Tibial nerve (tissue), 4 donors: ENCODE measurements around the gene ZCCHC17. TPM values are rescaled to one million over a fixed set of nuclear protein-coding genes. Genes with fewer than 3 reads are reported as not detected.

Source experiments
- DNase-seq, 2 donors: peaks; one replicate each; pipeline ENCODE4 v3.0.0-alpha.2; 2019; ENCODE audit warnings: low spot score in 2 of 2
- H3K27ac ChIP-seq, 4 donors: fragments of 200-600 bp; sonication (generic) in 3 of 4; one replicate each; pipeline ENCODE4 v1.5.1; 2017 to 2019; ENCODE audit warnings: mild to moderate bottlenecking in 1 of 4
- H3K27me3 ChIP-seq, 2 donors: fragments of 200-600 bp; sonication (generic) in 1 of 2; one replicate each; pipeline versions ENCODE4 v1.5.1 to v1.6.0; 2017 to 2019
- H3K36me3 ChIP-seq, 3 donors: fragments of 200-600 bp; sonication (generic); one replicate each; pipeline ENCODE4 v1.5.1; 2018 to 2019
- H3K4me1 ChIP-seq, 4 donors: fragments of 200-600 bp; sonication (generic) in 3 of 4; one replicate each; pipeline ENCODE4 v1.5.1; 2017 to 2019
- H3K4me3 ChIP-seq, 4 donors: fragments of 200-600 bp; sonication (generic) in 3 of 4; one replicate each; pipeline ENCODE4 v1.5.1; 2017 to 2019; ENCODE audit warnings: mild to moderate bottlenecking in 1 of 4, moderate library complexity in 1 of 4
- H3K9me3 ChIP-seq, 4 donors: fragments of 200-600 bp; sonication (generic) in 3 of 4; one replicate each; pipeline ENCODE4 v1.5.1; 2017 to 2019
- EP300 ChIP-seq, 2 donors: sonication (generic); formaldehyde crosslinking; IDR thresholded peaks; one replicate each; pipeline ENCODE4 v1.6.1; 2017; ENCODE audit warnings: antibody characterized with exemption in 2 of 2, mild to moderate bottlenecking in 1 of 2
- POLR2A ChIP-seq, 2 donors: fragments of 450-650 bp; IDR thresholded peaks; one replicate each; pipeline ENCODE4 v1.6.1; 2017; ENCODE audit warnings: antibody characterized with exemption in 2 of 2, mild to moderate bottlenecking in 2 of 2, moderate library complexity in 2 of 2
- WGBS, 2 donors: methylation state at CpG; one replicate each; pipeline ENCODE4 v1.1.5; 2018; 5-methylcytosine and 5-hydroxymethylcytosine counted together
- total RNA-seq, 4 donors: library from RNA; depleted of rRNA; stranded (reverse); fragments of >200 nt; gene quantifications; one replicate each; pipeline ENCODE4 v1.1.0, GENCODE V29; 2016
- TF ChIP-seq, protein P1 (sequence below), 5 experiments: fragments of 200-600 bp in 3 of 5; fragments of 450-650 bp in 2 of 5; sonication (generic) in 3 of 5; IDR thresholded peaks; one replicate each; pipeline ENCODE4 v1.5.1; 2016 to 2019; ENCODE audit warnings: antibody characterized with exemption in 5 of 5, mild to moderate bottlenecking in 3 of 5, moderate library complexity in 2 of 5

Gene ZCCHC17
- total RNA-seq, 4 donors from 2014 or later: 14.9 to 30.4 (median 26.5) TPM

- peak overlapping the region; percentile 1 to 83 (median 40) for H3K27ac ChIP-seq
- H3K27me3 ChIP-seq: no peaks in the 10 kb centered on the region
- H3K4me3 ChIP-seq: no peak overlapping the region
- TF ChIP-seq POLR2A (IDR thresholded peaks at IDR 0.05) (no peak), EP300 (IDR thresholded peaks at IDR 0.05) (no peak)
- TF ChIP-seq, protein P1, sequence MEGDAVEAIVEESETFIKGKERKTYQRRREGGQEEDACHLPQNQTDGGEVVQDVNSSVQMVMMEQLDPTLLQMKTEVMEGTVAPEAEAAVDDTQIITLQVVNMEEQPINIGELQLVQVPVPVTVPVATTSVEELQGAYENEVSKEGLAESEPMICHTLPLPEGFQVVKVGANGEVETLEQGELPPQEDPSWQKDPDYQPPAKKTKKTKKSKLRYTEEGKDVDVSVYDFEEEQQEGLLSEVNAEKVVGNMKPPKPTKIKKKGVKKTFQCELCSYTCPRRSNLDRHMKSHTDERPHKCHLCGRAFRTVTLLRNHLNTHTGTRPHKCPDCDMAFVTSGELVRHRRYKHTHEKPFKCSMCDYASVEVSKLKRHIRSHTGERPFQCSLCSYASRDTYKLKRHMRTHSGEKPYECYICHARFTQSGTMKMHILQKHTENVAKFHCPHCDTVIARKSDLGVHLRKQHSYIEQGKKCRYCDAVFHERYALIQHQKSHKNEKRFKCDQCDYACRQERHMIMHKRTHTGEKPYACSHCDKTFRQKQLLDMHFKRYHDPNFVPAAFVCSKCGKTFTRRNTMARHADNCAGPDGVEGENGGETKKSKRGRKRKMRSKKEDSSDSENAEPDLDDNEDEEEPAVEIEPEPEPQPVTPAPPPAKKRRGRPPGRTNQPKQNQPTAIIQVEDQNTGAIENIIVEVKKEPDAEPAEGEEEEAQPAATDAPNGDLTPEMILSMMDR (IDR thresholded peaks at IDR 0.05): no peak
- peaks cover 0 to 48% (median 22%) of the 10 kb centered on the region in 4 donors for H3K4me1 ChIP-seq
- WGBS, 2 donors: 80 to 87% methylated on average over 3 of the region's 3 CpGs
- H3K36me3 ChIP-seq: peaks cover 0 to 8% (median 0%) of the 10 kb centered on the region in 3 donors
- H3K9me3 ChIP-seq: no peaks in the 10 kb centered on the region
- no peak for DNase-seq
These were observed 75.2 kb downstream of the ZCCHC17 start for GRCh38 chr1:31372051-31372450.

DNA sequence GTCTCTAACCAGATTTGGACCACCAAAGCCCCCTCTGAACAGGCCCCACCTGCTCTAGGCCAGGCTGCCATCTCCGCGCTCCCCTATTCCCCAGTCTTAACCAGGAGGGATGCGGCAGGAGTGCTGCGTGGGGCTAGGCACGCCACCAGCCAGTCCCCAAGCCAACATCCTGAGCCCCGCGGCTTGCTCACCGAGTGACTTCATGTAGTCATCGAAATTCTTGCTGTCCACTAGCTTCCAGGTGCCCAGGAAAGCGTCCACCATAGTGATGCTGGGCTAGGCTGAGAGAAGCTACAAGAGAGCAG is 75.9 kb downstream of the ZCCHC17 start:
- H3K4me1 ChIP-seq: peaks cover 0 to 48% (median 22%) of the 10 kb centered on the region in 4 donors
- peak overlapping the region; percentile 17 to 49 (median 38) for H3K4me3 ChIP-seq
- peaks cover 0 to 4% (median 0%) of the 10 kb centered on the region in 3 donors for H3K36me3 ChIP-seq
- H3K27ac ChIP-seq: peak overlapping the region; percentile 6 to 83 (median 71)
- H3K27me3 ChIP-seq: no peaks in the 10 kb centered on the region
- no peak for DNase-seq
- H3K9me3 ChIP-seq: no peaks in the 10 kb centered on the region
- WGBS, 2 donors: 52 to 69% methylated on average over 5 to 10 of the region's 10 CpGs
- TF ChIP-seq, protein P1 (IDR thresholded peaks at IDR 0.05): no peak
- TF ChIP-seq POLR2A (IDR thresholded peaks at IDR 0.05) (no peak), EP300 (IDR thresholded peaks at IDR 0.05) (no peak)

- Histone ChIP-seq H3K4me3 (peak within 1 kb of the TSS; percentile 17 to 49 (median 38)), H3K36me3 (no peaks in the 10 kb centered on the region), H3K27me3 (no peaks in the 10 kb centered on the region), H3K4me1 (peaks cover 0 to 45% (median 22%) of the 10 kb centered on the region in 4 donors), H3K9me3 (no peaks in the 10 kb centered on the region), H3K27ac (peak within 1 kb of the TSS; percentile 6 to 83 (median 71))
- 0 to 3% methylated on average over 23 to 32 of the region's 44 CpGs for WGBS, 2 donors
- DNase-seq: peak; percentile 38 to 44
- TF ChIP-seq EP300 (IDR thresholded peaks at IDR 0.05): no peak
- peak in 1 of 2 donors; percentile 26 for TF ChIP-seq POLR2A (IDR thresholded peaks at IDR 0.05)
These were observed 76.4 kb downstream of the ZCCHC17 start, which contains the start of gene FABP3 for GRCh38 chr1:31373056-31373896. Gene FABP3 (minus strand): TSS chr1:31373076. CDS start chr1:31373014, 62 bp downstream.

GRCh38 chr1:31373897-31374486 is 77.2 kb downstream of the ZCCHC17 start:
- peaks cover 0 to 39% (median 22%) of the 10 kb centered on the region in 4 donors for H3K4me1 ChIP-seq
- peak overlapping the region; percentile 17 to 49 (median 38) for H3K4me3 ChIP-seq
- no peaks in the 10 kb centered on the region for H3K36me3 ChIP-seq
- H3K27ac ChIP-seq: peak overlapping the region in 3 of 4 donors; percentile 67 to 83 (median 75)
- H3K27me3 ChIP-seq: no peaks in the 10 kb centered on the region
- no peaks in the 10 kb centered on the region for H3K9me3 ChIP-seq
- DNase-seq: no peak
- 25 to 32% methylated on average over 11 of the region's 11 CpGs for WGBS, 2 donors
- TF ChIP-seq, protein P1 (IDR thresholded peaks at IDR 0.05): no peak
- TF ChIP-seq EP300 (IDR thresholded peaks at IDR 0.05) (no peak), POLR2A (IDR thresholded peaks at IDR 0.05) (no peak)

GRCh38 chr1:31374511-31375196 is 77.8 kb downstream of the ZCCHC17 start:
- no peak for DNase-seq
- no peaks in the 10 kb centered on the region for H3K36me3 ChIP-seq
- TF ChIP-seq EP300 (IDR thresholded peaks at IDR 0.05) (no peak), POLR2A (IDR thresholded peaks at IDR 0.05) (no peak)
- TF ChIP-seq, protein P1 (IDR thresholded peaks at IDR 0.05): no peak
- no peaks in the 10 kb centered on the region for H3K27me3 ChIP-seq
- H3K4me1 ChIP-seq: peaks cover 0 to 39% (median 22%) of the 10 kb centered on the region in 4 donors
- 67 to 70% methylated on average over 7 of the region's 7 CpGs for WGBS, 2 donors
- H3K9me3 ChIP-seq: no peaks in the 10 kb centered on the region
- no peak overlapping the region for H3K27ac ChIP-seq
- H3K4me3 ChIP-seq: no peak overlapping the region
